ENCODE data around the gene DOCK3. TPM values are rescaled to one million over a fixed set of nuclear protein-coding genes. Genes with fewer than 3 reads are reported as not detected.

DOCK3 gene
- 1 to 10 TPM in 1 of 3 donors, under 1 TPM in 2; 0.17 to 6.1 (median 0.20) TPM for total RNA-seq
- long read RNA-seq, donor 1, partial matches to known transcripts = 3 of 6 reads
- long read RNA-seq, donor 1, other reads (novel, unspliced or antisense) = 3 of 6 reads
- long read RNA-seq, donor 2 = 0 reads

DNA sequence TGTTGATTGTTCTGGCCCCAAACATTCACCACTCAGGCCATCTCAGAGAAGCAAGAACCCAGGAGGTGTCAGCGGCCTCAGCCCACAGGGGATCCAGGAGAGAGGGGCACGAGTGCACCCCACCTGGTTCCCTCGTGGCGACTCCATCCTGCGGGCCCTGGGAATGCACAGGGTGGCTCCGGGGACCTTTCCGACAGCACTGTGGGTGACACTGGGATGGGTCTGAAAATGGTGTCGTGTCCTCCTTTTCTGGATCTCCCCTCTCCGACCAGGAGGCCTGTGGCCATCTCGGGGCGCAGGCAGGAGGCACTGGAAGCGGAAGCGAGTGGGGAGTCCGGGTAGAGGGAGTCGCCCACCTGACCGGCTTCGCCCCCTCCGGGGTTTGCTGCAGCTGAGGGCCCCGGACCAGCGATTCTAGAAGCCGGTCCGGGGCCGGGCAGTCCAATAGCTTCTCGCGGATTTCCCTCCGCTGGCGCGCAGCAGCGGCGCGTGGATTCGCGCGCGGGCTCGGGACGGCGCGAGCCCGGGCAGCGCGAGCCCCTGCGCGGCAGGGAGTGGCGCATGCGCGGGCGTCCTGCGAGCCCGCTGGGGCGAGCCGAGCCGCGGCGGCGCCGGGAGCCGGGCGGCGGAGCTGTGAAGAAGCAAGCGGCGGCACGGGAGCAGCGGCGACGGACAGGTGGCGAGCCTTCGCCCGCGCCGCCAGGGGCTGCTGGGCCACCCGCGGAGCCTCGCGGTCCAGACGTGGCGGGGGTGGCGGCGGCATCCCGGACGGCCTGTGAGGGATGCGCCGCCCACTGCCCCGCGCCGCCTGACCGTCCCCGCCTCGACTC, at the start of gene DOCK3:
Gene DOCK3, plus strand, starts transcription at position 579 of the 830 bp plus-strand sequence. CDS start 337 bp downstream, outside the sequence.
- ATAC-seq = peak; percentile 94
- H3K4me3 ChIP-seq = no peak within 1 kb of the TSS
- TF ChIP-seq CTCF (IDR thresholded peaks at IDR 0.05) = no peak
- no peaks in the 10 kb centered on the region for H3K36me3 ChIP-seq (ENCODE audit: low read depth)
- intact Hi-C loops (cut with DNase I, micrococcal nuclease) = no loop called here
- peak; percentile 54 to 75 (median 56) for DNase-seq
- H3K9me3 ChIP-seq = no peaks in the 10 kb centered on the region
- peaks cover 3% of the 10 kb centered on the region for H3K4me1 ChIP-seq (ENCODE audit: low read depth)

DNA sequence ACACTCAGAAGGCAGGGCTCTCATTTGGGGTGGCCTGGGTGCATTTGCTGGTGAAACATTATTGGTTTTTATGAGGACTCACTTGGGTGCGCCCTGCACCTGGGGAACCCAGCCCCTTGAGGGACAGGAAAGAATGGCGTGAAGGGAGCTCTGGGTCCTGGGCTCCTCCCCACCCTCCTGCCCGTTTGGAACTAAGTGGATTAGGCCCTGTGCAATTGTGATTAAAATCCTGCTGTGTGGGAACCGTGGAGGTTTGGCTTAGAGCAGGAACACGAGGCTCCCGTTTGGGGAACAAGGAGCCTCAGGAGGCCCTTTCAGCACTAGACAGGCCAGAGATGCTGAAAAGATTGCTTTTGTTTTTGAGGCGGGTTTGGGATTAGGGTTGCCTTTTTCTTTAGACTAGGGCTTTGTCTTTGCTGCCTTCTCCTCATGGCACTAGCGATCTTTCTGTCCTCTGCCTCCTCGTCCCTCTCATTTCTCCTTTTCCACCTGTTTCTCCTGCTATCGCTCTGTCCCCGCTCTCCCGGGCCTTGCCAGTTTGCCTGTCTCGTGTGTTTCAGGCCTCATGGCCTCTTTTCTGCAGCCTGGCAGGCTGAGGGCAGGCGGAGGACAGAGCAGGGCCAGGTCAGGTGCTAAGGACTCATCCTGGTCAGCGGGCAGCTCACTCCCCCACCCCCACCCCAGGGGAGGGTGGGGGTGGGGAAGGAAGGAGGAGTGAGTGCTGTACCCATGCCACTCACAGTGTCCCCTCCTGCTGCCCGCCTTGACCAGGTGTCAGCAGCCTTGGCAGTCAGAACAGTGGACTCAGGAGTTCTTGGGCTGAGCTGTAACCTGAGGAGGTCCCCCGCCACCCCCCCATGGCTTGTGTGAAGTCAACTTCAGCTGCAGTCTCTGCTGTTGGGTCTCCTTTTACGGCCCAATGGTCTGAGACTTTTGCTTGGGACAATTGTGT, 49.2 kb upstream of the DOCK3 start:
- no peak for TF ChIP-seq CTCF (IDR thresholded peaks at IDR 0.05)
- no peak overlapping the region for H3K4me3 ChIP-seq
- ATAC-seq (peak; percentile 50), DNase-seq (peak in 1 of 3 donors; percentile 34)
- no peaks in the 10 kb centered on the region for H3K9me3 ChIP-seq
- intact Hi-C loops (cut with DNase I, micrococcal nuclease) = no loop called here
- no peaks in the 10 kb centered on the region for H3K36me3 ChIP-seq (ENCODE audit: low read depth)
- H3K4me1 ChIP-seq (ENCODE audit: low read depth) = peaks cover 17% of the 10 kb centered on the region

- H3K4me3 ChIP-seq = no peak overlapping the region
- H3K4me1 ChIP-seq (ENCODE audit: low read depth) = peaks cover 17% of the 10 kb centered on the region
- no peak for TF ChIP-seq CTCF (IDR thresholded peaks at IDR 0.05)
- DNase-seq (no peak), ATAC-seq (no peak)
- no peaks in the 10 kb centered on the region for H3K9me3 ChIP-seq
- intact Hi-C loops (cut with DNase I, micrococcal nuclease) = no loop called here
- no peaks in the 10 kb centered on the region for H3K36me3 ChIP-seq (ENCODE audit: low read depth)
Measured at GRCh38 chr3:50626401-50626800, 48.3 kb upstream of the DOCK3 start.

DNA sequence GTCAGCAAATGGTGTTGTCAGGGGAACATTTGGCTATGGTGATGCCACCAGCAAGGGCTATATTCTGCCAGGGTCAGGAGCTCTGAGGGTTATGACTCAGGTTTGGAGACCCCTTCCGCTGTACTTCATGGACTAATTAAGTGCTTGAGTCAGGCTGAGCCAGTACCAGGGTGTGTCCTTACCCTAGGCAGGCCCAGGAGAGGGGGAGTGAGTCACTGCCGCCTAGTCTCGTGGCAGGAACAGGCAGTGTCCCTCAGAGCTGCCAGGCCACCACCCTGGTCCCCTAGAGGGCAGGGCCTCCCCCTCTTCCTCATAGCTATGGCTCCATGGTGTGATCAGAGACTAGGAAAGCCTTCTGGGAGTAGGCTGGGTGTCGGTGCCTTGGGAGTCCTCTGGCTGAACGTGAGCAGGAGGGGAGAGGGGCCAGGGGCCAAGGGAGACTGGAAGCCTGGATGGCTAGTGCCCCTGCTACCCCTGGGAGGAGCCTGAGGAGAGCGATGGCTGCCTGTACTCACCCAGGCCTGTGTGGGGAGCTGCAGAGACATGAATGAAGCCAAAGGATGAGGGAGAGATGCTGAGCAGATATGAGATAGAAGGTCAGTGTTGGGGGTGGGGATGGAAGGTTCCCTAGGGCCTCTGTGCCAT, 47.2 kb upstream of the DOCK3 start:
- TF ChIP-seq CTCF (IDR thresholded peaks at IDR 0.05) = no peak
- Histone ChIP-seq H3K9me3 (no peaks in the 10 kb centered on the region), H3K4me1 (ENCODE audit: low read depth) (peaks cover 20% of the 10 kb centered on the region), H3K36me3 (ENCODE audit: low read depth) (no peaks in the 10 kb centered on the region), H3K4me3 (no peak overlapping the region)
- intact Hi-C loops (cut with DNase I, micrococcal nuclease) = no loop called here
- DNase-seq = no peak
- ATAC-seq = peak; percentile 71

- Histone ChIP-seq H3K36me3 (ENCODE audit: low read depth) (no peaks in the 10 kb centered on the region), H3K4me3 (no peak overlapping the region), H3K4me1 (ENCODE audit: low read depth) (peaks cover 19% of the 10 kb centered on the region), H3K9me3 (no peaks in the 10 kb centered on the region)
- ATAC-seq (no peak), DNase-seq (no peak)
- intact Hi-C loops (cut with DNase I, micrococcal nuclease) = no loop called here
- no peak for TF ChIP-seq CTCF (IDR thresholded peaks at IDR 0.05)
Measured at GRCh38 chr3:50628601-50629000, 46.1 kb upstream of the DOCK3 start.

All from mucosa of descending colon (tissue), 3 donors.